H9 (cell line): ENCODE results near the gene RIMBP2. TPM values are rescaled to one million over a fixed set of nuclear protein-coding genes. Genes with fewer than 3 reads are reported as not detected.

Source experiments
- DNase-seq: peaks from one replicate; pipeline ENCODE4 v3.0.0-alpha.2; 2017
- H2AFZ ChIP-seq: one replicate; pipeline ENCODE4 v1.6.1; 2013; ENCODE audit warnings: mild to moderate bottlenecking, low read length, control low read depth, moderate library complexity
- H2AK5ac ChIP-seq: 2 replicates; pipeline ENCODE4 v1.6.1; 2013; ENCODE audit warnings: low read length, control low read depth, mixed read lengths; ENCODE audit not compliant: insufficient read length
- H2BK120ac ChIP-seq: one replicate; pipeline ENCODE4 v1.6.1; 2013; ENCODE audit warnings: low read depth, mild to moderate bottlenecking, low read length, control low read depth, inconsistent platforms; ENCODE audit not compliant: poor library complexity, severe bottlenecking
- H2BK12ac ChIP-seq: 2 replicates; pipeline ENCODE4 v1.6.1; 2013; ENCODE audit warnings: low read length, control low read depth, mixed read lengths, low read depth; ENCODE audit not compliant: insufficient read length
- H2BK15ac ChIP-seq: 2 replicates; pipeline ENCODE4 v1.6.1; 2013; ENCODE audit warnings: low read depth, low read length, control low read depth
- H2BK20ac ChIP-seq: one replicate; pipeline ENCODE4 v1.6.1; 2013; ENCODE audit warnings: low read depth, mild to moderate bottlenecking, low read length, control low read depth, inconsistent platforms; ENCODE audit not compliant: poor library complexity, severe bottlenecking
- H2BK5ac ChIP-seq: 2 replicates; pipeline ENCODE4 v1.6.1; 2013; ENCODE audit warnings: low read length, control low read depth, mixed read lengths; ENCODE audit not compliant: insufficient read length
- H3K14ac ChIP-seq: 2 replicates; pipeline ENCODE4 v1.6.1; 2013; ENCODE audit warnings: low read length, control low read depth; ENCODE audit not compliant: insufficient read depth
- H3K18ac ChIP-seq: 2 replicates; pipeline ENCODE4 v1.6.1; 2013; ENCODE audit warnings: low read depth, mild to moderate bottlenecking, mixed read lengths, low read length, control low read depth; ENCODE audit not compliant: insufficient read length
- H3K23ac ChIP-seq: 2 replicates; pipeline ENCODE4 v1.6.1; 2013; ENCODE audit warnings: low read length, control low read depth, mixed read lengths, low read depth; ENCODE audit not compliant: insufficient read length
- H3K23me2 ChIP-seq: 2 replicates; pipeline ENCODE4 v1.6.1; 2013; ENCODE audit warnings: low read depth, mild to moderate bottlenecking, mixed read lengths, low read length, control low read depth; ENCODE audit not compliant: insufficient read length, poor library complexity, severe bottlenecking
- H3K27ac ChIP-seq: 2 replicates; pipeline ENCODE4 v1.5.1; 2013; ENCODE audit warnings: low read length, control low read depth, mixed read lengths, low read depth; ENCODE audit not compliant: insufficient read length
- H3K27me3 ChIP-seq: 2 replicates; pipeline ENCODE4 v1.6.1; 2013; ENCODE audit warnings: low read length, control low read depth, inconsistent platforms; ENCODE audit not compliant: insufficient read depth
- H3K4ac ChIP-seq: 2 replicates; pipeline ENCODE4 v1.6.1; 2013; ENCODE audit warnings: low read depth, mild to moderate bottlenecking, control low read depth, inconsistent platforms, low read length, moderate library complexity
- H3K4me1 ChIP-seq: 2 replicates; pipeline ENCODE4 v1.6.1; 2013; ENCODE audit warnings: low read length, control low read depth, inconsistent platforms; ENCODE audit not compliant: insufficient read depth
- H3K4me2 ChIP-seq: 2 replicates; pipeline ENCODE4 v1.6.1; 2013; ENCODE audit warnings: low read length, control low read depth, mixed read lengths; ENCODE audit not compliant: insufficient read length, insufficient read depth
- H3K56ac ChIP-seq: 2 replicates; pipeline ENCODE4 v1.6.1; 2013; ENCODE audit warnings: low read depth, mild to moderate bottlenecking, mixed read lengths, low read length, control low read depth; ENCODE audit not compliant: insufficient read length
- H3K79me1 ChIP-seq: 2 replicates; pipeline ENCODE4 v1.6.1; 2013; ENCODE audit warnings: low read depth, mild to moderate bottlenecking, moderate library complexity, low read length, control low read depth, inconsistent platforms; ENCODE audit not compliant: insufficient read depth, poor library complexity, severe bottlenecking
- H3K79me2 ChIP-seq: 2 replicates; pipeline ENCODE4 v1.6.1; 2013; ENCODE audit warnings: low read length, control low read depth, inconsistent platforms; ENCODE audit not compliant: insufficient read depth
- H3K9ac ChIP-seq: 2 replicates; pipeline ENCODE4 v1.6.1; 2013; ENCODE audit warnings: low read length, control low read depth, mixed read lengths; ENCODE audit not compliant: insufficient read length; ENCODE audit errors: extremely low read depth
- H3K9me3 ChIP-seq: one replicate; pipeline ENCODE4 v1.6.1; 2013; ENCODE audit warnings: low read depth, low read length, inconsistent platforms; ENCODE audit not compliant: control insufficient read depth
- H3T11ph ChIP-seq: one replicate; pipeline ENCODE4 v1.6.1; 2013; ENCODE audit warnings: mild to moderate bottlenecking, low read length, control low read depth, inconsistent platforms
- H4K20me1 ChIP-seq: one replicate; pipeline ENCODE4 v1.6.1; 2013; ENCODE audit not compliant: control insufficient read depth, insufficient read length, insufficient read depth
- H4K5ac ChIP-seq: 2 replicates; pipeline ENCODE4 v1.6.1; 2013; ENCODE audit warnings: low read depth, mild to moderate bottlenecking, mixed read lengths, low read length, control low read depth; ENCODE audit not compliant: insufficient read length
- H4K8ac ChIP-seq: replicated peaks from 2 replicates; pipeline ENCODE4 v1.6.1; 2013; ENCODE audit warnings: low read length, control low read depth, mixed read lengths, low read depth; ENCODE audit not compliant: insufficient read length
- H4K91ac ChIP-seq: 2 replicates; pipeline ENCODE4 v1.6.1; 2013; ENCODE audit warnings: low read depth, mild to moderate bottlenecking, moderate library complexity, mixed read lengths, low read length, control low read depth; ENCODE audit not compliant: insufficient read length
- H3K27ac Mint-ChIP-seq, 3 experiments: 2 replicates in 2 of 3; 3 replicates in 1 of 3; pipeline ENCODE4 v1.8.0; 2020 to 2021; ENCODE audit warnings: mixed read lengths in 3 of 3, mild to moderate bottlenecking in 1 of 3, moderate library complexity in 1 of 3
- H3K27me3 Mint-ChIP-seq: 2 replicates; pipeline ENCODE4 v1.8.0; 2021; ENCODE audit warnings: low read depth, mild to moderate bottlenecking, moderate library complexity, mixed read lengths
- H3K36me3 Mint-ChIP-seq, 3 experiments: 2 replicates in 2 of 3; 3 replicates in 1 of 3; pipeline ENCODE4 v1.8.0; 2020 to 2021; ENCODE audit warnings: low read depth in 3 of 3, mixed read lengths in 3 of 3; ENCODE audit not compliant: insufficient read depth in 1 of 3
- H3K4me1 Mint-ChIP-seq, 2 experiments: 2 replicates each; pipeline ENCODE4 v1.8.0; 2020; ENCODE audit warnings: mixed read lengths in 2 of 2
- H3K4me3 Mint-ChIP-seq, 2 experiments: 2 replicates in 1 of 2; 3 replicates in 1 of 2; pipeline ENCODE4 v1.8.0; 2020 to 2021; ENCODE audit warnings: mild to moderate bottlenecking in 2 of 2, mixed read lengths in 2 of 2, moderate library complexity in 1 of 2
- H3K9me3 Mint-ChIP-seq, 2 experiments: 2 replicates in 1 of 2; 3 replicates in 1 of 2; pipeline ENCODE4 v1.8.0; 2020; ENCODE audit warnings: mild to moderate bottlenecking in 2 of 2, mixed read lengths in 2 of 2, moderate library complexity in 1 of 2
- WGBS: extraction: QIAGEN DNeasy Blood & Tissue Kit; methylation state at CpG from one replicate; pipeline ENCODE4 v1.1.7; 2013; ENCODE audit warnings: missing lambda C conversion rate, low lambda C conversion rate, mixed read lengths; ENCODE audit not compliant: insufficient read length; ENCODE audit errors: extremely low coverage; 5-methylcytosine and 5-hydroxymethylcytosine counted together
- total RNA-seq: library from RNA; stranded (reverse); gene quantifications from 2 replicates; pipeline ENCODE4 v1.2.1, GENCODE V29; 2021
- TF ChIP-seq, protein P1 (sequence below): fragments of 200-600 bp; sonication (generic); conservative IDR thresholded peaks from 3 replicates; pipeline ENCODE4 v1.8.0; 2021; ENCODE audit warnings: antibody characterized with exemption, mild to moderate bottlenecking

Gene RIMBP2
- total RNA-seq, 1 experiment from 2014 or later = 0.70 TPM

- Histone ChIP-seq H2BK120ac (no peak overlapping the region), H3K79me2 (no peaks in the 10 kb centered on the region), H4K8ac (no peak overlapping the region)
Observed at GRCh38 chr12:130698106-130698505, 18.0 kb downstream of the RIMBP2 start.

More at GRCh38 chr12:130698106-130698505, 18.0 kb downstream of the RIMBP2 start:
- Histone ChIP-seq H3K79me1 (no peaks in the 10 kb centered on the region), H2BK5ac (no peak overlapping the region), H3K27ac (no peak overlapping the region), H3K23me2 (no peaks in the 10 kb centered on the region), H3K18ac (no peak overlapping the region), H3K9me3 (no peaks in the 10 kb centered on the region), H4K91ac (no peak overlapping the region), H3K27me3 (no peaks in the 10 kb centered on the region), H3K23ac (no peak overlapping the region), H3K9ac (no peak overlapping the region), H2BK12ac (no peak overlapping the region), H4K5ac (no peak overlapping the region), H4K20me1 (no peaks in the 10 kb centered on the region), H3K4ac (no peak overlapping the region), H2BK15ac (no peak overlapping the region), H3K14ac (no peak overlapping the region), H2BK20ac (no peak overlapping the region), H3K4me1 (no peaks in the 10 kb centered on the region), H3K56ac (no peak overlapping the region), H2AFZ (no peak overlapping the region), H2AK5ac (no peak overlapping the region), H3K4me2 (no peak overlapping the region), H3T11ph (no peak overlapping the region)
- WGBS = no CpG with 5 or more reads among the region's 8 CpGs
- Mint-ChIP-seq H3K9me3 (peaks cover 0 to 2% of the 10 kb centered on the region in 2 experiments; a peak in 3 of 5 replicates), H3K27ac (peak overlapping the region in 1 of 3 experiments; percentile 40; a peak in 1 of 7 replicates), H3K4me1 (no peaks in the 10 kb centered on the region), H3K36me3 (no peaks in the 10 kb centered on the region), H3K4me3 (no peak overlapping the region), H3K27me3 (peaks cover 39% of the 10 kb centered on the region)
- DNase-seq = no peak
- TF ChIP-seq, protein P1, sequence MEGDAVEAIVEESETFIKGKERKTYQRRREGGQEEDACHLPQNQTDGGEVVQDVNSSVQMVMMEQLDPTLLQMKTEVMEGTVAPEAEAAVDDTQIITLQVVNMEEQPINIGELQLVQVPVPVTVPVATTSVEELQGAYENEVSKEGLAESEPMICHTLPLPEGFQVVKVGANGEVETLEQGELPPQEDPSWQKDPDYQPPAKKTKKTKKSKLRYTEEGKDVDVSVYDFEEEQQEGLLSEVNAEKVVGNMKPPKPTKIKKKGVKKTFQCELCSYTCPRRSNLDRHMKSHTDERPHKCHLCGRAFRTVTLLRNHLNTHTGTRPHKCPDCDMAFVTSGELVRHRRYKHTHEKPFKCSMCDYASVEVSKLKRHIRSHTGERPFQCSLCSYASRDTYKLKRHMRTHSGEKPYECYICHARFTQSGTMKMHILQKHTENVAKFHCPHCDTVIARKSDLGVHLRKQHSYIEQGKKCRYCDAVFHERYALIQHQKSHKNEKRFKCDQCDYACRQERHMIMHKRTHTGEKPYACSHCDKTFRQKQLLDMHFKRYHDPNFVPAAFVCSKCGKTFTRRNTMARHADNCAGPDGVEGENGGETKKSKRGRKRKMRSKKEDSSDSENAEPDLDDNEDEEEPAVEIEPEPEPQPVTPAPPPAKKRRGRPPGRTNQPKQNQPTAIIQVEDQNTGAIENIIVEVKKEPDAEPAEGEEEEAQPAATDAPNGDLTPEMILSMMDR = no peak
